ENCODE results near the gene NOS1AP.

The NOS1AP gene

DNA sequence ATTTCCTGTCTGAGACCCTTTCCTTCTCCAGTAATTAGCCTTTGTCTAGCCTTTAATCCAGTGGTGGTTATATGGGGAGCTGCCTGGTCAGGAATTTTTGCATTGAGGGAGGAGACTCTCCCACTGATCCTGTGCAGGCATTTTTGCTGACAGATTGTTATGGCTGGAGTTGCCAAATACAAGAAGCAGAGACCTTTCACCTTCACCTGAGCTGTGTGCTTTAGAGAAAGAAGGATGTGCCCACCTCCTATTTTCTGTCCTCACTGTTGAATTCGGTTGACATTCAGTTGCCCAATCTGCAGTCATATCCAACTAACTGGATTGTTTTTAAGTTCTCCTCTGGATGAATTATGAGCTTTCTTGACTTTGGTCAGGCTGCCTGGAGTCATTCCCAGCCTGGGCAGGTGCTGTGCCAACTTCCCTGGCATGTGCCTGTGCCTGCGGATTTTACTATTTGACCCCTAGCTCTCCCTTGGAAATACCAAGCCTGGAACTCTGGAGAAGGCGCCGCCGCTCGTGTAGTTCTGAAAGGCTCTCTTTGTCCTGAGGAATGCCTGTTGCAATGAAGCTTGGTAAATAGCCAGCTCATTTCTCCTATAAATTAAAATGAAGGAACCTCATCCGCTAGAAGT lies 143.9 kb downstream of the NOS1AP start:
- in situ Hi-C loops (cut with MboI; ENCODE audit: low sequenced_read_pairs), result no loop called here

DNA sequence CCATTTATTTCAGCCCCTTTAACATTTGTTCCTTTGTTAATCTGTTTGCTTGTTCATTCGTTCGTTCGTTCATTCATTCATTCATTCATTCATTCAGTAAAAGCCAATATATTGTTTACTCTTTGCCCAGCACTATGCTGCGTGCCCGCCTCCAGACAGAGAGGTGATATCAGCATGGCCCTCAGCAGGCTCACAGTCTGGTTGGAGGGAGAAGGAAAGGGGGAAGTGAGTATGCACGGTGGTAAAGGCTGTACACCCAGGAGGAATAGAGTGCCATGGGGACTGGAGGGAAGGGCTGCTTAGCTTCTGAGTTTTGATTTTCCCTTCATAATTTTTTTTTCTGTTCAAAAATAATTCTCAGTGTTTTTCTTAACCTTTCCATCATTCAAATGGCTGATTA lies 144.7 kb downstream of the NOS1AP start:
- in situ Hi-C loops (cut with MboI; ENCODE audit: low sequenced_read_pairs), result no loop called here

DNA sequence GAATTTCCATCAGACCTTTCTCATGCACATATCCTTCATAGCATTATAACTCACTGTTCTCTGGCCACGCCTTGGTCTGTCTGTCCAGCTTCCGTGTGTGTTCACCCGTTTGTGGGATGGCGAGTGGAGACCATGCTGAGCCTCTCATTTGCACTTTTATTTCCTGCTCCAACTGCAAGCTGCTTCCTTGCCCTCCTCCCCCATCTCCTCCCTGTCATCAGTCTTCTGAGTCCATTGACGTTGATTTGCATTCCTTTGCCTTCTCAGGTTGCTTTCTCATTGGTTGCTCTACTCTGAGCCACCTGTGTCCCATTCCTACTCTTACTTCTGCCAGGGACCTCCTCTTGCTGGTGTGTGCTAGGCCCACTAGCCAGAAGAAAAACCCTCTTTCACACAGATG lies 146.4 kb downstream of the NOS1AP start:
- in situ Hi-C loops (cut with MboI; ENCODE audit: low sequenced_read_pairs), result no loop called here

DNA sequence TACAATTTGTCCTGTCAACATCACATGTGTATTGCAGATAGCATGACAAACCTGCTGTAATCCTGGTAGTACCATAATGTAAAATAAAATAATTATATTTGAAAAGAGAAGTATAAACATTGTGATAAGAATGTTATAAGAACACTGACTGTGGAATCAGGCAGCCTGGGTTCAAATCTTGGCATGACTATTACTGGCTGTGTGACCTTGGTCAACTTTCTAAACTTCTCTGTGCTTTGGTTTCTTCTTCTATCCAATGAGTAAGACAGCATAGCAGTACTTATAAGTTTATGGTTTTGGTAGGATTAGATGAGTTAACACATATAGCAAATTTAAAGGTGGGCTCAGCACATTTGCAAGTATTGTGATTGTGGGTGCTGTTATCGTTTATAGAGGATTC lies 147.1 kb downstream of the NOS1AP start:
- in situ Hi-C loops (cut with MboI; ENCODE audit: low sequenced_read_pairs), result no loop called here

DNA sequence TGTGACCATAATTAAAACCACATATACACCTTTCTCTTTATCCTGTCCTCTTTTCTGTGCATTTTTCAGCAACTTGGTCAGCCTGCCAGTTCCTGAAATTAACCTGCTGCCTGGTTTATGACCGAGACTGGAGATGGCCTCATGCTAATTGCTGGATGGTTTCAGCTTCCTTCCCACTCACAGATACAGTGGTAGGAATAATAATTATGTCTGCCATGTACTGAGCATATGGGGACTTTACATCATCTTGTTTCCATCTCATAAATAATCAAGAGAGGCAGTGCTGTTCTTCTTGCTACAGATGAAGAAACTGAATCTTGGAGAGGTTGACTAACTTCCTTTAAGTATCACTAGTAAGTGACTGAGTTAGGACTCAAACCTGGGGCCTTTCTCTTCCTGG lies 148.2 kb downstream of the NOS1AP start:
- in situ Hi-C loops (cut with MboI; ENCODE audit: low sequenced_read_pairs), result no loop called here

DNA sequence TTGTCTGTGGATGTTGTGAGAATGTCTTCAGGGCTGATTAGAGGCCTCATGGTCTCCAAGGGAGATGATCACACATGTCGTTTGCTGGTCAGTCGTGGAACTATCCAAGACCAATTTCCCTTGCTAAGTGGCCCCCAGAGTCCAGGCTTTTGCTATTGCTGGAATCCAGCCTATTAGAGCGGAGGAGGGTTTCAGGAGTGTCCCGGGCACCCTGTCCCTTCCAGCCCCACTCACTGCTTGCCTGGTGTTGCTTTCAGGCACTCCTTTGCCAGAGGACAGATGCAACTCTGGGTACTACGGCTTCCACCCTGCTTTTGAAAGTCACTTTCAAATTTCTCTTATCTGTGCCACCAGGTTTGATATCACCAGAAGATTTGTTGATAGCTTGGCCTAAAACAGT lies 149.1 kb downstream of the NOS1AP start:
- in situ Hi-C loops (cut with MboI; ENCODE audit: low sequenced_read_pairs), result no loop called here

DNA sequence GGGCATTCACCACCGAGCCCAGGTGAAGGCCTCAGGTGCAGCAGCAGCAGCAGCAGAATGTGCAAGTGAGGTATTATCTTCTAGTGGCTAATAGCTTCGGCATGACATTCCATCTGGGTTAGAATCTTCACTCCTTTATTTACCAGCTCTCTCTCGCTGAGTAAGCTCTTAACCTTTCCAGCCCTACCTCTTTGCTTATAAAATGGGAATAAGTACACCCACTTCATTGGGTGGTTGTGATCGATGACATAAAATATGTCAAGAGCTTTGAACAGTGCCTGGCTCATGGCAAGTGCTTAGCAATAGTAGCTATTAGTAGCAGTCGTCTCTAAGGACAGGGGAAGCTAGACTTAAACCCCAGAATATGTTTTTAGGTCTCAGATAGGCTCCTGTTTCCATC lies 149.5 kb downstream of the NOS1AP start:
- in situ Hi-C loops (cut with MboI; ENCODE audit: low sequenced_read_pairs), result no loop called here

DNA sequence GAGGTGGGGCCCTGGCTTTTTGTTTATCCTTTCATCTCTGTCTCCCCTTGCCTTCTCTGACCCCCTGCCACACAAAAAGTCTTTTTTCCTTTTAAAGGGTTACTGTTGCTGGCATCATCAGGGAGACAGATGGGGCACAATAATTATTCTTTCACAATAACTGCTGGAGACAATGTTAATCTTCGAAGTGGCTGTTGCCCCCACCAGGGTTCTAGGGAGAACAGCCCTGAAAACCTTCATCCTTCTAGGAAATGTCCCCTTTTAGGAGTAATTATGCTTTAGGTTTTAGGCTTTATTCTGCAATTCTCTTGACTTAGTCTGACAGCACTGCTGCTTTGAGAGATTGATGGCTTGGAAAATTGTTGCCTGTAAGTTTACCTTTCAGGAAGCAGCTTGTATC lies 150.0 kb downstream of the NOS1AP start:
- in situ Hi-C loops (cut with MboI; ENCODE audit: low sequenced_read_pairs), result no loop called here

DNA sequence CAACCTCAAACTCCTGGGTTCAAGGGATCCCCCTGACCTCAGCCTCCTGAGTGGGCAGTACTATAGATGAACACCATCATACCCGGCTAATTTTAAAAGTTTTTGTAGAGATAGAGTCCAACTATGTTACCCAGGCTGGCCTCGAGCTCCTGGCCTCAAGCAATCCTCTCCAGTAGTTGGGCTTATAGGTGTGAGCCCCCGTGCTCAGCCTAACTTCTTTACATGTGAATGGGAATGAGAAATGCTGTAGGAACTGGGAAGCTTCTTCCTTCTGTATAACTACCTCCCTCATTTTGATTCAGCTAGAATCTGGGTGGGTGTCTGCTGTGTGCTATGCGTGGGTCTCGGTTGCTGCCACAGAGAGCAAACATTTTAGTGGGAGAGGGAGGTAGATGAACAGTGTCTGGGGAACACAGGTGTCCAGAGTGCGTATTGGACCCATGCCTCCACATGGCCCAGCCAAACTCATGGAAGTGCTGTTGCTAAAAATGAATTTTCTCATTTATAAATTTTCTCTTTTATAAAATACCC lies 150.6 kb downstream of the NOS1AP start:
- in situ Hi-C loops (cut with MboI; ENCODE audit: low sequenced_read_pairs), result no loop called here

DNA sequence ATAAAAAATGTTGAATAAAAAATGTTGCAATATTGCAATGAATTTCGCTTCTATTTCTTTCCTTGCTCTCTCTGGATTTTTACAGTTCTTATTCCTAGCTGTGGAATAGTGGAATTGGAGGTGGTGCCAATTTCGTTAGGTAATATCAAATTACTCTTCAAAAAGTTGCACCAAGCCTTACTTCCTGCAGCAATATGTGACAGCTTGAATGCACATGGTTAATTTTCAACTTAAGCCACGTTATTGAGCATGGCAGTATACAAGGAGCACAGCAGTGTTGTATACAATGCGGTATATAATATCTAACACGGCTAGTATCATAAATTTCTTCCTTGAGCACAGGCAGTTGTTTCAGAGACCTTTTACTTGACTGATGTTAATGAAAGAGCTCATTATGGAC lies 152.5 kb downstream of the NOS1AP start:
- in situ Hi-C loops (cut with MboI; ENCODE audit: low sequenced_read_pairs), result no loop called here

DNA sequence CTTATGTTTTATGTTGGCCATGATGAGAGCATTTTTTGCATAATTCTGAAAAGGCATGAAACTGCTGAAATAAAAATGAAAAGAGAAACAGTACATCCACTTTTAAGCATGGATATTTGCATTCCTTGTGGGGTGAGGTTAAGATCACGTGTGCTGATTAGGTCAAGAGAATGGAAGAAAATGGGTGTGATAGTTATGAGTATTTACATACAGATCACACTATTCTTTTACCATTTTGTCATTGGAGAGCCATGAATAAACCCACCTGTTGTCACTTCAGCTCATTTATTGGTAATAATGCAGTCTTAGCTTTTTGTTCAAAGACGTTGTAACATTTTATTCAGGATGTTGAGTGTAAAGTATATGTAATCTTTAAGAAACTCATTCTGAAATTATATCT lies 153.2 kb downstream of the NOS1AP start:
- in situ Hi-C loops (cut with MboI; ENCODE audit: low sequenced_read_pairs), result no loop called here

DNA sequence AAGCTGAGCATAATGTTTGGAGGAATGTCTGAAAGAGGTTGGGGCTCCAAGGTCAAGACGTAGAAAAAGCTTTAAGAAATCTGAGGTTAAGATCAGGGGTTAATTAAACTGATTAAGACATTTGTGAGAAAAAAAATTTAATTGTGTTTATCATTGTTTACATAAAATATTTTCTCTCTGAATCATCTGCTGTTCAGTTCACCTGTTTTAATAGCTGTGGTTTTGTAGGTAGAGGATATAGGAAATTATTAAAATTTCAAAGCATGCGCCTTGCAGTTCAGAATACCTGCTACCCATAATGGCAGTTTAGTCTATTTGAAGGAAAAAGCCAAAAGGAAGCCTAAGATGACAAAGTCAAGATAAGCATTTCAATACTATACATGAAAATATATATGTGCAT lies 154.0 kb downstream of the NOS1AP start:
- in situ Hi-C loops (cut with MboI; ENCODE audit: low sequenced_read_pairs), result no loop called here

DNA sequence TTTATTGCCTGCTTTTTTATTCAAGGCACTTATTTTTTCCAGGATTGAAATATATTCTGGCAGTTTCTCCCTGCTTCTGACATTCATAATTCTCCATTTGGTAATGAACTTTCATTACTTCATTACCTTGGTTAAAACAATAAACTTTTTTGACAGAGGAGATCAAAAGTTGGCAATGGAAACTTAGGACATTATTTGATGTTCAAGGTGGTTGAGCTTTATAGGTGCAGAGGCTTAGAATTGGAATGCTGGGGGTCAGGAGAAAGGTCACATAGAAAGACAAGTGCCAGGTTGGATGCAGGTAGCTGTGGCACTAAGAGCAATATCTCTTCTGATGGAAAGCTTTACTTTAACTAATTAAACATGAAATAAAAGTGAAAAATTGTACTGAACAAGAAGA lies 154.8 kb downstream of the NOS1AP start:
- in situ Hi-C loops (cut with MboI; ENCODE audit: low sequenced_read_pairs), result no loop called here

DNA sequence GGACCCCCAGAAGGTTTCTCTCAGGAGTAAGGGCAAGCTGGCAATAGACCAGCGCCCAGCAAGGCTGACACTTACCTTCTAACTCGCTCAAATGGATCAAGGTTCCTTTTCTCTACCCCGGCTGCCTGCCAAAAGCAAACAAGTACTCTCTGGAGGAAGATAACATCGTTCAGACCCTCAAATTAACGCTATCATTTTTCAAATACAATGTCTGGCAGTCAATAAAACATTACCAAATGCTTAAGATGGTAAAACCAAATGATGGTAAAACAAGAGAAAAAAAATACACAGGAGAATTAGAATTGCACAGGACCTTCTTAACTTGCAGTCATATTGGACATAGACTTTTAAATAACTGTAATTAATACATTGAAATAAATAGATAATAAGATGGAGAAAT lies 159.1 kb downstream of the NOS1AP start:
- in situ Hi-C loops (cut with MboI; ENCODE audit: low sequenced_read_pairs), result no loop called here

DNA sequence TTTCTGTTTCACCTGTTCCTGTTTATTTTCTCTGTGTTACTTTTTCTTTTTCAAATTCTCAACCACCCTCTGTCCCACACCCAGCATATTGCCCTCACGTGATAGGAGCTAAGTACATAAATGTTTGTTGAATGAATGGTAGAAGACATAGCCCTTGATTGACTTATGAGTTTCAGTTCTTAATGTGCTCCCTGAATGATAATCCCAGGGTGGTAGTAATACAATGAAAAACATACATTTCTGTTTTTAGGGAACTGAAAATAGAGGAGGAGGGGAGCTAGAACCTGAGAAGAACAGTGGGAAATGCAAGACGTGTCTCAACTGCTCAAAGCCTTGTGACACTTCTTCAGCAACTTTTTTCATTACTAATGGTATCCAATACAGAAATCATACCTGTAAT lies 160.1 kb downstream of the NOS1AP start:
- in situ Hi-C loops (cut with MboI; ENCODE audit: low sequenced_read_pairs), result no loop called here

DNA sequence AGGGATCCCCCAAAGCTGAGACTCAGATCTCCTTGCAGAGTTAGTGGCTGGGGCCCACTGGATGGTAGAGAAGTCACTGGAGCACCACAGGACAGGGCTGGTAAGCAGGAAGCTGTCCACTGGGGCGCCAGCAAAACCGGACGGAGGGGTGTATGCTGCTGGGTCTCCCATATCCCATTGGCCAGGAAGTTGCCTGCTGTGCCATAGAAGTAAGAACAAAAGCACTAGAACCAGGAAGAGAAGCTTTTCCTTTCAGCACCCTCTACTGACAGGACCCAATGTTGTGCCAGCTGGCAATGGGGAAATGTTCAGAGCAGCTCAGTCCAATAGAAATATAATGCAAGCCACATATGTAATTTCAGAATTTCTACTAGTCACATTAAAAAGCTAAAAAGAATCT lies 160.6 kb downstream of the NOS1AP start:
- in situ Hi-C loops (cut with MboI; ENCODE audit: low sequenced_read_pairs), result no loop called here

DNA sequence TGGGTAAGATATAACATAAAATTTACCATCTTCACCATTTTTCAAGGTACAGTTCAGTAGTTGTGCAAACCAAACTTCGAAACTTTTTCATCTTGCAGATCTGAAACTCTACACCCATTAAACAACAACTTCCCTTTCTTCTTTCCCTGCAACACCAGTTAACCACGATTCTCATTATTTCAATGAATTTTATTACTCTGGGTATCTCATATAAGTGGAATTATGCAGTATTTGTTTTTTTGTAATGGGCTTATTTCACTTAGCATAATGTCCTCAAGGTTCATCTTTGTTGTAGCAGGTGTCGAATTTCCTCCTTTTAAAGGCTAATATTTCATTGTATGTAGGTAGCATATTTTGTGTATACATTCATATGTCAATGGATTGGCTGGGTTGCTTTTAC lies 161.0 kb downstream of the NOS1AP start:
- in situ Hi-C loops (cut with MboI; ENCODE audit: low sequenced_read_pairs), result no loop called here

DNA sequence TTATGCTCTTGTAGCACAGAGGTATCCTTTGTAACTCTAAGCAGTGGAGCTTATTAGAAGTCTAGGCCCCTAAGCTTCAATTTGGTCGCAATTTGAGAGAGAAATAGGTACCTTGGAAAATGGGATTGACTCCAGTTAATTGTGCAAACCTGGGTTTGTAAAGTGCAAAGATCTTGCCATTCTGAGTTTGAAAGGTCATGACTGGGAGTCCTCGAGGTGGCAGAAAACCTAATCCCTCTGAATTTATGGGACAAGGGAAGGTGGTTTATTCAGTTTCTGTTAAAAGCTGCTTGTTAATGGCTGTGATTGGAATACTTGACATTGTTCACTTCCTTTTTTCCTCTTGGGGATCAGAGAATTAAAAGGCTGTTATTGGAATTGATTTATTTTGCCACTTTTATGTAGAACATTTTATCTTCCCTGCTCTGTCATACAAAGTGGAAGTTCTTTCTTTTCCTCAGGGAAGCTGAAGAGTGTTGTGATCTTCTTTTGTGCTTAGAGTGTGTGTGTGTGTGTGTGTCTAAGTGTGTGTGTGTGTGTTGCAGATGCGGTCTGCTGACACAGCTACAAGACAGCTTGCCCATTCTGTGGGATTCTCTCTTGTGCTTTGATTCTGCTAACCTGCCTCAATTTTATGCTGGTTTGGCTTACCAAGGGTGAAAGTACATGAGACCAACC lies 162.7 kb downstream of the NOS1AP start:
- in situ Hi-C loops (cut with MboI; ENCODE audit: low sequenced_read_pairs), result no loop called here

DNA sequence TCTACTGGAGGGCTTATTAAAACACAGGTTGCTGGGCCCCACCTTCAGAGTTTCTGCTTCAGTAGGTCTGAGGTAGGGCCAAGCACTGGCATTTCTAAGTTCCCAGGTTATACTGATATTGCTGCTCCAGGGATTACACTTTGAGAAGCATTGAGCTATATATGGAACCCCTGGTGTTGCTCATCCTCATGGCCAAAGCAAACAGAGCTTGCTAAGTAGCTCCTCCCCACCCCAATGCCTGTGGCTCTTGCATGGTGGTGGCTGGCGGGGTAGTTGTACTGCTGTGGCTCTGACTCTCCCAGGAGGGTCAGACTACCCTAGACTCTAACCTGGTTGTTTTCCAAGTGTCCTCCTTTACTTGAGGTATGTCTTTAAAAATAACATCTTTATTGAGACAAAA lies 163.6 kb downstream of the NOS1AP start:
- in situ Hi-C loops (cut with MboI; ENCODE audit: low sequenced_read_pairs), result no loop called here

DNA sequence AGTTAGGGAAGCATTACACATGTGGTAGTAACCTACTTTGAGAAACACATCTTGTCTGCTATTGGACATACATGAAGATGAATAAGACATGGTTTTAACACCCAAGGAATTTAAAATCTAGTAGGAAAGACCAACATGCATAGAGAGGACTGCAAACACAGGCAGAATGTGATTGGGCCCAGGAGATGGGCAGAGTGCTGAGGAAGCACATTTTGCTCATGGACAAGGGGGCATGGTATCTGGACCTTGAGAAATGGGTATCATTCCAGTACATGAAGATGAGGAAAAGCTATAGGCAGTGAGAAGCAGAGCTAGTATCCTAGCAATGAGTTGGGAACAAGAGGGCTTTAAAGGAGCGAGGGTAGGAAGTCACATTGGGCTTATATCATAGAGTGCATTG lies 164.4 kb downstream of the NOS1AP start:
- in situ Hi-C loops (cut with MboI; ENCODE audit: low sequenced_read_pairs), result no loop called here

DNA sequence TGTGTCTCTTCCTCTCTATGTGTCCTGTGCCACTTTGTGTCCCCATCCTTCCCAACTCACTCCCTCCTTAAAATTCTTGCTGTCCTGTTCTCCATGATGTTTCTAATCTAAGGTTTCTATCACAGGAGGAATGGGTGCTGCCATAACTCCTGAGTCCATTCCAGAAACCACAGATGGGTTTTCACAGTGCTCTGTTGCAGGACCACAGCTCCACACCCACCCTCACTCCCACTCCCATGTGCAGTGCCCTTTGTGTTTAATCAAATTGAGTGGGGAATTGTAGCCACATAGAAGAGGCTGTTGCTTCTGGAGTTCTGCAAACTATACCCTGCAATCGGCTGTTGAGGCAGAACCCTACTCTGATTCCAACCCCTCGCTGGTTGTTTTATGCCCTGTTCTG lies 165.1 kb downstream of the NOS1AP start:
- in situ Hi-C loops (cut with MboI; ENCODE audit: low sequenced_read_pairs), result no loop called here

DNA sequence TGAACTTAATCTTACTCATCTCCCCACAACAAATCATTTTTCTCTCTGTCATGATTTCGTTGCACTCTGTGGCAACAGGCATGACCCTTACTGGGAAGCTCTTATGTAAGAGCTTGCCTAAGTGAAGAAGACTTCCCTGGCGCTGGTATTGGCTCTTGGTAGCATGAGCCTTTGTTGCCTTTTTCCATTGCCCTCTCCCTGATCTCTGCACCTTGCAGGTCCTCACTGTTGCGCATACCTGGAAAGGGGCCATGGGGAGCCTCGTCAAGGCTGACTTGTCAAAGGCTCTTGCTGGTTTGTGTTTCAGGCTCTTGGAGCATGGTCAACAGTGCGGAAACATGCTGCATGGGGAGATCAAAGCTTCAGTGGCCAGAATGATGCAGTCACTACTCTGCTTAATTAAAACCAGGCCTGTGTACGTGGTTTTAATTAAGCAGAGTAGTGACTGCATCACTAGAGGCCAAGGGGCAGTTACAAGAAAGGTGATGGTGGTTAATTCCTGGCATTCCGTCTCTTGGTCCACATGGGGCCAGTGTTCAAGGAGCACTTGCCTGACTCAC lies 165.8 kb downstream of the NOS1AP start:
- in situ Hi-C loops (cut with MboI; ENCODE audit: low sequenced_read_pairs), result no loop called here

DNA sequence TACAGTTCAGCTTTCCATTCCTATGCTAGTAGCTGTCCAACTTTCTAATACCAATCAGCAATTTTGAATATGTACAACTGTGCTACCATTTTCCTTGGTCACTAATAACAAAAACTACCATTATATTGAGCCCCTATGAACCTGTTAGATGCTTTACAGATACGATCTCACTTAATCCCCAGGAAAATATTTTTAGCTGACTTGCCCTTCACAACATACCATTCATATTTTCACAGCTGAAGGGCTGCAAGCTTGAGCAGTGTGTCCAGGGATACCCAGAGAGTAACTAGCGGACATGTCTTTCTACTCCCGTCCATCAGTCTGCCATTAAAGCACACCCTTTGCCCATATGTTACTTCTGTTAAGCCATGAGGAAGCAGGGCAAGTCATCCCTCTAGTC lies 166.7 kb downstream of the NOS1AP start:
- in situ Hi-C loops (cut with MboI; ENCODE audit: low sequenced_read_pairs), result no loop called here
